PFSK-1 (cell line): ENCODE results near the gene SEMA3B.

Source experiments
- FOXP2 ChIP-seq: optimal IDR thresholded peaks from 2 replicates; pipeline ENCODE3; 2011; ENCODE audit warnings: borderline replicate concordance, control low read depth, inconsistent platforms; ENCODE audit not compliant: insufficient read depth; ENCODE audit errors: extremely low read length, extremely low read depth
- POLR2AphosphoS5 ChIP-seq: IDR thresholded peaks from 2 replicates; pipeline ENCODE4 v1.6.1; 2012; ENCODE audit warnings: low read depth, mild to moderate bottlenecking, control low read depth, low read length, moderate library complexity
- SIN3A ChIP-seq: IDR thresholded peaks from 2 replicates; pipeline ENCODE4 v1.6.1; 2012; ENCODE audit warnings: mild to moderate bottlenecking, low read length, moderate library complexity, borderline replicate concordance; ENCODE audit not compliant: insufficient read depth
- TAF1 ChIP-seq: IDR thresholded peaks from 2 replicates; pipeline ENCODE4 v1.6.1; 2012; ENCODE audit warnings: low read length, control low read depth, borderline replicate concordance; ENCODE audit not compliant: insufficient read depth
- TF ChIP-seq, protein P1 (sequence below), 2 experiments: IDR thresholded peaks; 2 replicates each; pipeline versions ENCODE4 v1.6.1 to v1.8.0; 2011 to 2012; ENCODE audit warnings: low read depth in 2 of 2, low read length in 2 of 2, control low read depth in 1 of 2, inconsistent platforms in 1 of 2, mild to moderate bottlenecking in 1 of 2, moderate library complexity in 1 of 2; ENCODE audit not compliant: insufficient read depth in 1 of 2

DNA sequence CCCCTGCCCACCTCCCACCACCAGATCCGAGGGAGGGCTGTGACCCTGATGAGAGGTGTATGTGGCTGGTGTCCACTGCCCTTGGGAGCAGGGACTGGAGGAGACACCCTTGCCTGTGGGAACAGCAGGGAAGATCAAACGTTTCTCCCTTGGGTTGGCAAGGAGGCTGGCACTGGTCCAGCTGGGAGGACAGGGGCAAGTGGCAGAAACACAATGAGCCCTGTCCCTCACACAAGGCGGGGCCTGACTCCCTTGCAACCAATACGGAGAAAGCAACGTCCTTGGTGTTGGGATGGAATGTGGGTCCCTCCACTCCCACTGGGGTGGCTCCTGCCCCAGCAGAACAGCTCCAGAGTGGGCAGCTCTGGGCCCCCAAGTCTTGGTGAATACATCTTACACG lies 48.4 kb downstream of the SEMA3B start:
- no peak for TF ChIP-seq POLR2AphosphoS5
- no peak for TF ChIP-seq SIN3A
- no peak for TF ChIP-seq TAF1
- TF ChIP-seq, protein P1, sequence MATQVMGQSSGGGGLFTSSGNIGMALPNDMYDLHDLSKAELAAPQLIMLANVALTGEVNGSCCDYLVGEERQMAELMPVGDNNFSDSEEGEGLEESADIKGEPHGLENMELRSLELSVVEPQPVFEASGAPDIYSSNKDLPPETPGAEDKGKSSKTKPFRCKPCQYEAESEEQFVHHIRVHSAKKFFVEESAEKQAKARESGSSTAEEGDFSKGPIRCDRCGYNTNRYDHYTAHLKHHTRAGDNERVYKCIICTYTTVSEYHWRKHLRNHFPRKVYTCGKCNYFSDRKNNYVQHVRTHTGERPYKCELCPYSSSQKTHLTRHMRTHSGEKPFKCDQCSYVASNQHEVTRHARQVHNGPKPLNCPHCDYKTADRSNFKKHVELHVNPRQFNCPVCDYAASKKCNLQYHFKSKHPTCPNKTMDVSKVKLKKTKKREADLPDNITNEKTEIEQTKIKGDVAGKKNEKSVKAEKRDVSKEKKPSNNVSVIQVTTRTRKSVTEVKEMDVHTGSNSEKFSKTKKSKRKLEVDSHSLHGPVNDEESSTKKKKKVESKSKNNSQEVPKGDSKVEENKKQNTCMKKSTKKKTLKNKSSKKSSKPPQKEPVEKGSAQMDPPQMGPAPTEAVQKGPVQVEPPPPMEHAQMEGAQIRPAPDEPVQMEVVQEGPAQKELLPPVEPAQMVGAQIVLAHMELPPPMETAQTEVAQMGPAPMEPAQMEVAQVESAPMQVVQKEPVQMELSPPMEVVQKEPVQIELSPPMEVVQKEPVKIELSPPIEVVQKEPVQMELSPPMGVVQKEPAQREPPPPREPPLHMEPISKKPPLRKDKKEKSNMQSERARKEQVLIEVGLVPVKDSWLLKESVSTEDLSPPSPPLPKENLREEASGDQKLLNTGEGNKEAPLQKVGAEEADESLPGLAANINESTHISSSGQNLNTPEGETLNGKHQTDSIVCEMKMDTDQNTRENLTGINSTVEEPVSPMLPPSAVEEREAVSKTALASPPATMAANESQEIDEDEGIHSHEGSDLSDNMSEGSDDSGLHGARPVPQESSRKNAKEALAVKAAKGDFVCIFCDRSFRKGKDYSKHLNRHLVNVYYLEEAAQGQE (IDR thresholded peaks at IDR 0.05; ENCODE audit: insufficient read depth in 1 of 2, low read depth in 2 of 2, low read length in 2 of 2), result no peak
- no peak for TF ChIP-seq FOXP2
